ENCODE measurements around the gene PPP2R5C. TPM values are rescaled to one million over a fixed set of nuclear protein-coding genes. Genes with fewer than 3 reads are reported as not detected.

Gene PPP2R5C
- total RNA-seq, 1 donor from 2014 or later, result 134 TPM

DNA sequence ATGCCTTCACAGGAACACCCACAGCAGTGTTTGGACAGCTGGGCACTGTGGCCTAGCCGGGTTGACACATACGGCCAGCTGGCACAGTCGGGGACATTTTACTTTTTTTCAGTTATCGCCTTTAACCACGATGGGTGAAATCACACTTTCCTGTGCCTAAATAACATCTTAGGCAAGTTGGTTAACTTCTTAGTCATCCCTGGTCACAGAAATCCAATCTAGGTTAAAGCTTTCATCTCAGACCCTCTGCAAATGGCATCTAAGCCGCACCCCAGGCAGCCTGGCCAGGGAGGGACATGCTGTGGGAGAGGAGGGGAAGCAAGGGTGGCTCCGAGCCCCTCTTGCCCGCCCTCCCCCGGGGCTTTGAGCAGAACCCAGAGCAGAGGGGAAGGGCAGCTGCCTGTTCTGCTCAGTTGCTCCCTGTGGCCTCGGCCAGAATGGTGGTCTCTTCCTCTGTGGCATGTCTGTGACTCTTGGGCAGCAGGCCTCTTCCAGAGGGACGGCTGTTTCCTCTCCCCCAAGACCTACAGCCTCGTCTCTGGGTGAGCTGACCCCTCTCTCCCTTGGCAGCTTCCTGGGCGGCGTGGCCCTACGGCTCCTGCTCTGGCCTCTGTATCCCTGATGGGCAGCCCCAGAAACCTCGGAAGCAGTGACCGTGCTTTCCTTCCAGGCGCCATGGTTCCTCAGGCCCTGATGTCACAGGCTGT lies 117.5 kb downstream of the PPP2R5C start:
- no peak overlapping the region for H3K27ac Mint-ChIP-seq (ENCODE audit: unreplicated experiment)
- no peak overlapping the region for H3K4me3 Mint-ChIP-seq
- no peak for DNase-seq (ENCODE audit: low read depth, low spot score)
- TF ChIP-seq, protein P1, sequence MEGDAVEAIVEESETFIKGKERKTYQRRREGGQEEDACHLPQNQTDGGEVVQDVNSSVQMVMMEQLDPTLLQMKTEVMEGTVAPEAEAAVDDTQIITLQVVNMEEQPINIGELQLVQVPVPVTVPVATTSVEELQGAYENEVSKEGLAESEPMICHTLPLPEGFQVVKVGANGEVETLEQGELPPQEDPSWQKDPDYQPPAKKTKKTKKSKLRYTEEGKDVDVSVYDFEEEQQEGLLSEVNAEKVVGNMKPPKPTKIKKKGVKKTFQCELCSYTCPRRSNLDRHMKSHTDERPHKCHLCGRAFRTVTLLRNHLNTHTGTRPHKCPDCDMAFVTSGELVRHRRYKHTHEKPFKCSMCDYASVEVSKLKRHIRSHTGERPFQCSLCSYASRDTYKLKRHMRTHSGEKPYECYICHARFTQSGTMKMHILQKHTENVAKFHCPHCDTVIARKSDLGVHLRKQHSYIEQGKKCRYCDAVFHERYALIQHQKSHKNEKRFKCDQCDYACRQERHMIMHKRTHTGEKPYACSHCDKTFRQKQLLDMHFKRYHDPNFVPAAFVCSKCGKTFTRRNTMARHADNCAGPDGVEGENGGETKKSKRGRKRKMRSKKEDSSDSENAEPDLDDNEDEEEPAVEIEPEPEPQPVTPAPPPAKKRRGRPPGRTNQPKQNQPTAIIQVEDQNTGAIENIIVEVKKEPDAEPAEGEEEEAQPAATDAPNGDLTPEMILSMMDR (conservative IDR thresholded peaks at IDR 0.05), result no peak
- no peaks in the 10 kb centered on the region for H3K27me3 Mint-ChIP-seq (ENCODE audit: low read depth)
- peaks cover 12% of the 10 kb centered on the region for H3K36me3 Mint-ChIP-seq (ENCODE audit: low read depth)
- H3K9me3 Mint-ChIP-seq, result no peaks in the 10 kb centered on the region
- peaks cover 19% of the 10 kb centered on the region for H3K4me1 Mint-ChIP-seq

DNA sequence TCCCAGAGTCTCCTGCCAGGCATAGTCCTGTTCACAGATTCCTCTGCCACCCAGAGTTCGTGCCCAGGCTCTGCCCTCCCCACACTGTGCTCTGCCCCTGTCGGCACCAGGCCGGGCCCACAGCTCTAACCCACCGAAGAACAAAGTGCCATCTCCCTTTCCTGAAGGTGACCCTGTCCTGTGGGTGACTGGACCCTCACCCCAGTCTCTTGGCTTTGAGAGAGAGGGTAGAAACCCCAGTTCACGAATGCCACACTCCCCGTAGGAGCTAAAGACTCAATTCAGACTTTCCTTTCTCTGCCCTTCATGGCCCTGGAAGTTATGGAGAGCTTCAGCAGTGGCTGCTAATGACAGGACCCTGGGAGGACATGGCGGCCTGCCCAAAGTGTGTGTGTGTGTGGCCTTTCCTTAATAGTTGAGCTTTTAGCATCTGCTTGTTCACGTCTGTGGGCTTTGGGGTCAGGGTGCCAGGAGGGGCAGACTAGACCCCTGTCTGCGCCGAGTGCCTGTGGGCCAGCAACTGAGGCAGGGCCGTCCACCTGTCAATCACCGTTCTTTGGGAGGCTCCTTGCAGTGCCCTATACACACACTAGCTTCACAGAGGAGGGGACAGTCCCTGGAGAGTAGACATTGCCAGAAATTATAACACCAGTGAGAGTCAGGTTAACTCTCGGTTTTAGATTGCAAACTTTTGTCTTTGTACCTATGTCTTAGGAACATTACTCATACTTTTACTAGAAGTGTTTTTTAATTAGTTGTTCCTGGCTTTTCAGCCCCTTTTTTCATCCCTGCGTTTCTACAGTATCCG lies 118.2 kb downstream of the PPP2R5C start:
- TF ChIP-seq, protein P1 (conservative IDR thresholded peaks at IDR 0.05), result no peak
- Mint-ChIP-seq H3K9me3 (no peaks in the 10 kb centered on the region), H3K27me3 (ENCODE audit: low read depth) (no peaks in the 10 kb centered on the region), H3K4me3 (no peak overlapping the region), H3K36me3 (ENCODE audit: low read depth) (peaks cover 17% of the 10 kb centered on the region), H3K4me1 (peaks cover 19% of the 10 kb centered on the region), H3K27ac (ENCODE audit: unreplicated experiment) (peak overlapping the region; percentile 78)
- DNase-seq (ENCODE audit: low read depth, low spot score), result no peak

DNA sequence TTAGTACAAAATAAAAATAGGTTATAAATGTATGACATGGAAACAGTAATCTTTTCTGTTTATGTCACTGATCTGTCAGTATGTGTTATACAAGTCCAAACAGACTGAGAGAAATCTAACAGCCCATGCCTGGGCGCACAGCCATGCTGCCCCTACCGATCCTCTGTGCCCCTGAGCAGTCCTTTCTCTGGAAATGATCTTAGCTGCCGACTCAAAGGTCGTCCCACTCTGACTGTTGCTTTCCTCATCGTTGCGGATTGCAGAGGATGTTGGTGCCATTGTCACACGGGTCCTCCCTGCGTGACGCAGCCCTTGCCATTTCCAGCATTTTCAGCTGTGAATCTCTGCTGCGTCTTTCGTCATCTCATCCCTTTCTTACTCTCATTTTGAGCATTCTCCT lies 119.9 kb downstream of the PPP2R5C start:
- no peak overlapping the region for H3K27ac Mint-ChIP-seq (ENCODE audit: unreplicated experiment)
- H3K36me3 Mint-ChIP-seq (ENCODE audit: low read depth), result peaks cover 25% of the 10 kb centered on the region
- TF ChIP-seq, protein P1 (conservative IDR thresholded peaks at IDR 0.05), result no peak
- DNase-seq (ENCODE audit: low read depth, low spot score), result no peak
- H3K4me1 Mint-ChIP-seq, result peaks cover 8% of the 10 kb centered on the region
- no peak overlapping the region for H3K4me3 Mint-ChIP-seq
- H3K9me3 Mint-ChIP-seq, result no peaks in the 10 kb centered on the region
- H3K27me3 Mint-ChIP-seq (ENCODE audit: low read depth), result no peaks in the 10 kb centered on the region

DNA sequence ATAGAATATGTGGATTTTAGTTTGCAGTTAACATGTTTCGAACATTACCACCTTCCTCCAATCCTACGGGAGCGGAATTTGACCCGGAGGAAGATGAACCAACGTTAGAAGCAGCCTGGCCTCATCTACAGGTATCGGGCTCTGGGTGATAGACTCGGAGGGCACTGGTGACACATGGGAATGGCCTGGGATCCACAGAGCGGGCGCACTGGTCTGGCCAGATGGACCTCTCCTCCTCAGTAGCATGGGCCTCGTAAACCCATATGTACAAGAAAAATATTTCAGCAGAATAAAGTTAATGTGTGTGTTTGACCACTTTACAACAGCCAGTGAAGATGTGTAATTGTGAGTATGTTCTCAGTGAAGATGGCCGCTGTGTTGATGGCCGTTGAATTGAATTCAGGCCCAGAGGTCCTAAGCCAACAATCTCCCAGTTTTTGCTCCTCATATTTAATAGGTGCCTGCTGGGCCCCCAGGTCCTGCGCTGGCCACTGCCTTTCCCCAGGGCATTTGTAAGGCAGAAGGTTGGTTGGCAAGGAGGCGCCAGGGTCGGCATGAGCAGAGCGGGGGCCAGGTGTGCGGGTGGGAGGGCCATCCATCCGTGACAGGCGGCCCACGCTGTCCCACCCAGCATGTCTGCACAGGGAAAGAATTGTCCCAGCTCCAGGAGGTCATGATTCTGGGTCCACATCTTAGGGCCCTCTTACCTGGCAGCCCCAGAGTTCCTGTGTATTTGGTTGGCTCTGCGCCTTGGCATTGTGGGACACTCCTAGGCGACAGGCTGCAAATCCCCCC lies 120.8 kb downstream of the PPP2R5C start:
- Mint-ChIP-seq H3K9me3 (no peaks in the 10 kb centered on the region), H3K36me3 (ENCODE audit: low read depth) (peaks cover 25% of the 10 kb centered on the region), H3K4me1 (peaks cover 6% of the 10 kb centered on the region), H3K27ac (ENCODE audit: unreplicated experiment) (no peak overlapping the region), H3K4me3 (no peak overlapping the region), H3K27me3 (ENCODE audit: low read depth) (no peaks in the 10 kb centered on the region)
- TF ChIP-seq, protein P1 (conservative IDR thresholded peaks at IDR 0.05), result no peak
- DNase-seq (ENCODE audit: low read depth, low spot score), result no peak

DNA sequence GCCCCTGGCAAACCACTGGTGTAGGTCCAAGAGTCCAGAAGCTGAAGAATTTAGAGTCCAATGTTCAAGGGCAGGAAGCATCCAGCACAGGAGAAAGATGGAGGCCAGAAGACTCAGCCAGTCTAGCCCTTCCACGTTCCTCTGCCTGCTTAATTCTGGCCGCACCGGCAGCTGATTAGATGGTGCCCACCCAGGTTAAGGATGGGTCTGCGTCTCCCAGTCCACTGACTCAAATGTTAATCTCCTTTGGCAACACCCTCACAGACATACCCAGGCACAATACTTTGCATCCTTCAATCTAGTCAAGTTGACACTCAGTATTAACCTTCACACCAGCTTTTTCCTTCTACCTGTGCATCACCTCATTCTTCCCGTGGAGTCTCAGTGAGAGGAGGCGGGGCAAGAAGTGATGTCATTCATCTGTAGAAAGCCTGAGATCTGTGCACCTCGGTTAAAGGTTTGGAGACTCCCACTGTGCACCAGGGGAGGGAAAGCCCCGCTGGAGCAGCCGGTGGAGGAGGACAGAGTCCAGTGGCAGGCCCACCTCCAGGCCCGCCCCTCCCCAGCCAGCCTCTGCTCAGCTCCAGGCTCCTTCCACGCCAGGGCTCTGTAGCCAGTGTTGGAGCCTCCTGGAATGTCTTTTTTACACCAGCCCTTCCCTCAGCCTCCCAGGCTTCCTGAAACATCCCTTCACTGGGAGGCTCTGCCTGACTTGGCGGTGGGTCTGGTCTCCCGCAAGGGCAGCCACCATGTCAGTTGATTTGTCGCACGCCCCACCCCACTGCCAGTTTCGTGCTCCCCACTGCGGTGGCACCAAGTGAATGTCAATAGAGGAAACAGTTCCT lies 122.8 kb downstream of the PPP2R5C start:
- H3K4me3 Mint-ChIP-seq, result no peak overlapping the region
- H3K4me1 Mint-ChIP-seq, result no peaks in the 10 kb centered on the region
- no peak overlapping the region for H3K27ac Mint-ChIP-seq (ENCODE audit: unreplicated experiment)
- no peak for DNase-seq (ENCODE audit: low read depth, low spot score)
- TF ChIP-seq, protein P1 (conservative IDR thresholded peaks at IDR 0.05), result no peak
- no peaks in the 10 kb centered on the region for H3K27me3 Mint-ChIP-seq (ENCODE audit: low read depth)
- H3K9me3 Mint-ChIP-seq, result no peaks in the 10 kb centered on the region
- H3K36me3 Mint-ChIP-seq (ENCODE audit: low read depth), result peaks cover 20% of the 10 kb centered on the region

All from neural crest cell (in vitro differentiated cells).